SK-N-SH (cell line): Measurements from ENCODE around the gene PCK2. TPM values are rescaled to one million over a fixed set of nuclear protein-coding genes. Genes with fewer than 3 reads are reported as not detected.

Source experiments
- CTCF ChIA-PET: fragments of 300-600, 350-600 bp; formaldehyde crosslinking; extraction: SDS; loops from one replicate; lab custom pipeline; 2021; lab: Yijun Ruan, JAX
- POLR2A ChIA-PET: fragments of 350-600 bp; sonication (Branson Sonifier 250); formaldehyde crosslinking; extraction: SDS; loops from one replicate; lab custom pipeline; 2020; ENCODE audit warnings: antibody characterized with exemption, inconsistent platforms; lab: Yijun Ruan, JAX
- DNase-seq: peaks from one replicate; pipeline ENCODE4 v3.0.0; 2012
- H2AFZ ChIP-seq: fragments of 200-600 bp; sonication (generic); 2 replicates; pipeline ENCODE4 v1.8.1; 2016; ENCODE audit warnings: antibody characterized with exemption, mild to moderate bottlenecking, low read depth
- H3F3A ChIP-seq: fragments of 200-600 bp; sonication (generic); replicated peaks from 2 replicates; pipeline ENCODE3; 2016; ENCODE audit warnings: antibody characterized with exemption, mild to moderate bottlenecking; ENCODE audit not compliant: insufficient read depth
- H3K27ac ChIP-seq, 2 experiments: fragments of 200-500 bp in 1 of 2; fragments of 200-600 bp in 1 of 2; sonication (Bioruptor generic) in 1 of 2; sonication (generic), shearing (Covaris generic) in 1 of 2; 2 replicates each; pipeline versions ENCODE4 v1.5.1 to v1.6.1; 2014 to 2016; ENCODE audit warnings: low read depth in 2 of 2, inconsistent platforms in 1 of 2, low read length in 1 of 2, mild to moderate bottlenecking in 1 of 2, mixed read lengths in 1 of 2
- H3K27me3 ChIP-seq: fragments of 200-600 bp; sonication (generic), shearing (Covaris generic); 2 replicates; pipeline ENCODE4 v1.6.1; 2016; ENCODE audit warnings: mixed run types; ENCODE audit not compliant: insufficient read depth
- H3K36me3 ChIP-seq, 2 experiments: fragments of 200-500 bp in 1 of 2; fragments of 200-600 bp in 1 of 2; sonication (Bioruptor generic) in 1 of 2; sonication (generic) in 1 of 2; replicated peaks in 1 of 2; 2 replicates each; pipeline versions ENCODE3 to v1.5.1; 2014 to 2016; ENCODE audit warnings: low read length in 1 of 2, mild to moderate bottlenecking in 1 of 2; ENCODE audit not compliant: insufficient read depth in 2 of 2, control insufficient read depth in 1 of 2
- H3K4me1 ChIP-seq, 2 experiments: fragments of 200-500 bp in 1 of 2; fragments of 200-600 bp in 1 of 2; sonication (Bioruptor generic) in 1 of 2; sonication (generic), shearing (Covaris generic) in 1 of 2; 2 replicates each; pipeline versions ENCODE4 v1.5.1 to v1.6.1; 2014 to 2016; ENCODE audit warnings: low read depth in 1 of 2, low read length in 1 of 2, mixed run types in 1 of 2; ENCODE audit not compliant: insufficient read depth in 2 of 2, control insufficient read depth in 1 of 2
- H3K4me2 ChIP-seq: fragments of 200-600 bp; sonication (generic), shearing (Covaris generic); 2 replicates; pipeline ENCODE4 v1.6.1; 2017; ENCODE audit warnings: mixed run types
- H3K4me3 ChIP-seq, 2 experiments: fragments of 200-500 bp in 1 of 2; fragments of 200-600 bp in 1 of 2; sonication (Bioruptor generic) in 1 of 2; sonication (generic), shearing (Covaris generic) in 1 of 2; 2 replicates each; pipeline versions ENCODE4 v1.5.1 to v1.8.1; 2014 to 2016; ENCODE audit warnings: low read depth in 2 of 2, inconsistent platforms in 1 of 2, low read length in 1 of 2, mild to moderate bottlenecking in 1 of 2, mixed read lengths in 1 of 2, moderate library complexity in 1 of 2
- H3K79me2 ChIP-seq: fragments of 200-600 bp; sonication (generic); 2 replicates; pipeline ENCODE4 v1.8.1; 2017; ENCODE audit warnings: mild to moderate bottlenecking; ENCODE audit not compliant: insufficient read depth
- H3K9ac ChIP-seq: fragments of 200-600 bp; sonication (generic); 2 replicates; pipeline ENCODE4 v1.6.1; 2017; ENCODE audit warnings: mixed run types
- H3K9me2 ChIP-seq: fragments of 200-600 bp; sonication (generic); 2 replicates; pipeline ENCODE4 v1.6.1; 2017; ENCODE audit warnings: mixed run types
- H3K9me3 ChIP-seq: fragments of 200-600 bp; sonication (generic); 2 replicates; pipeline ENCODE4 v1.6.1; 2017; ENCODE audit warnings: mixed run types, mild to moderate bottlenecking, moderate library complexity
- H4K20me1 ChIP-seq: fragments of 200-600 bp; sonication (generic); 2 replicates; pipeline ENCODE4 v1.6.1; 2017; ENCODE audit warnings: mild to moderate bottlenecking, mixed run types; ENCODE audit not compliant: insufficient read depth
- ELF1 ChIP-seq: IDR thresholded peaks from 2 replicates; pipeline ENCODE4 v1.4.0; 2012
- FOSL2 ChIP-seq: IDR thresholded peaks from 2 replicates; pipeline ENCODE4 v1.4.0; 2012; ENCODE audit warnings: low read depth, mild to moderate bottlenecking, moderate library complexity, borderline replicate concordance
- MXI1 ChIP-seq: IDR thresholded peaks from 2 replicates; pipeline ENCODE4 v1.6.1; 2012; ENCODE audit warnings: mild to moderate bottlenecking, low read depth, low read length, improper control_type of control experiment
- SMC3 ChIP-seq: IDR thresholded peaks from 2 replicates; pipeline ENCODE4 v1.6.1; 2012; ENCODE audit warnings: low read depth, low read length, improper control_type of control experiment
- WGBS: methylation state at CpG from one replicate; pipeline ENCODE4 v1.1.6; 2017; ENCODE audit warnings: low lambda C conversion rate; 5-methylcytosine and 5-hydroxymethylcytosine counted together
- polyA plus RNA-seq, 3 experiments: library from polyadenylated mRNA; depleted of rRNA; stranded (reverse); fragments of >200 nt; gene quantifications; 2 replicates each; pipeline ENCODE4 v1.2.3, GENCODE V29; 2012
- TF ChIP-seq, protein P1 (sequence below): fragments of 200-600 bp; sonication (generic); IDR thresholded peaks from 2 replicates; pipeline ENCODE4 v1.6.1; 2017; ENCODE audit warnings: antibody characterized with exemption, mild to moderate bottlenecking, moderate library complexity
- TF ChIP-seq, protein P2 (sequence below): IDR thresholded peaks from 2 replicates; pipeline ENCODE4 v1.4.0; 2012; ENCODE audit warnings: low read depth, borderline replicate concordance
- TF ChIP-seq, protein P3 (sequence below): IDR thresholded peaks from 2 replicates; pipeline ENCODE4 v1.4.0; 2012; ENCODE audit warnings: low read depth, borderline replicate concordance
- TF ChIP-seq, protein P4 (sequence below): IDR thresholded peaks from 2 replicates; pipeline ENCODE4 v1.6.1; 2012; ENCODE audit warnings: mild to moderate bottlenecking, low read depth, low read length, moderate library complexity

PCK2 gene
- polyA plus RNA-seq, 1 of the 3 experiments (the other 2 are of a cell fraction): 16.6 TPM

DNA sequence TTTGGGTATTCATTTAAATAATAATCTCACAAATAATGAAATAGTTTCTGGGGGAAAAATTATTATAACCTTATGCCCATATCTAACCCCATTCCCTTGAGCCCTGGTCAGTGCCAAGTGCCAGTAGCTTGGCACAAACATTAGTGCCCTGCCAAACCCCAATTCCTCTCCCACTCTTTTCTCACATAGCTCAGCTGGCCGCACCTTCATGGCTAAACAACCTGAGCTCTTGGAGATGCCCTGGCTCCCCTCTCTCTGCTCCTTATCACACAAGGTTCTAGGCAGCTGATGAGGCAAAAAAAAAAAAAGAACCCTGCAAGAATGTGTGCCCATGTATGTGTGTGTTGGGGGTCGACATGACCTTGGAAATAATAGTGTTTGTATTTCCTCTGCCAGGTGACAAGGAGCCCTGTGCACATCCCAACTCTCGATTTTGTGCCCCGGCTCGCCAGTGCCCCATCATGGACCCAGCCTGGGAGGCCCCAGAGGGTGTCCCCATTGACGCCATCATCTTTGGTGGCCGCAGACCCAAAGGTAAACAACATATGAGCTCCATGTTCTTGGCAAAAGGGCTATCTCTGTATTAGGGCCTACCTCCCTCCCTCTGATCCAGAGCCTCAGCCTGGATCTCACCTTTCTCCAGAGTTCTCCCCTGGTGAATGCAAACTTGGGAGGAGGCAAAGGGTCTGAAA is 8.4 kb downstream of the PCK2 start:
- TF ChIP-seq FOSL2: no peak
- TF ChIP-seq, protein P1, sequence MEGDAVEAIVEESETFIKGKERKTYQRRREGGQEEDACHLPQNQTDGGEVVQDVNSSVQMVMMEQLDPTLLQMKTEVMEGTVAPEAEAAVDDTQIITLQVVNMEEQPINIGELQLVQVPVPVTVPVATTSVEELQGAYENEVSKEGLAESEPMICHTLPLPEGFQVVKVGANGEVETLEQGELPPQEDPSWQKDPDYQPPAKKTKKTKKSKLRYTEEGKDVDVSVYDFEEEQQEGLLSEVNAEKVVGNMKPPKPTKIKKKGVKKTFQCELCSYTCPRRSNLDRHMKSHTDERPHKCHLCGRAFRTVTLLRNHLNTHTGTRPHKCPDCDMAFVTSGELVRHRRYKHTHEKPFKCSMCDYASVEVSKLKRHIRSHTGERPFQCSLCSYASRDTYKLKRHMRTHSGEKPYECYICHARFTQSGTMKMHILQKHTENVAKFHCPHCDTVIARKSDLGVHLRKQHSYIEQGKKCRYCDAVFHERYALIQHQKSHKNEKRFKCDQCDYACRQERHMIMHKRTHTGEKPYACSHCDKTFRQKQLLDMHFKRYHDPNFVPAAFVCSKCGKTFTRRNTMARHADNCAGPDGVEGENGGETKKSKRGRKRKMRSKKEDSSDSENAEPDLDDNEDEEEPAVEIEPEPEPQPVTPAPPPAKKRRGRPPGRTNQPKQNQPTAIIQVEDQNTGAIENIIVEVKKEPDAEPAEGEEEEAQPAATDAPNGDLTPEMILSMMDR: no peak
- no peak for TF ChIP-seq SMC3
- no peak for TF ChIP-seq MXI1
- no peak for TF ChIP-seq ELF1
- TF ChIP-seq, protein P2, sequence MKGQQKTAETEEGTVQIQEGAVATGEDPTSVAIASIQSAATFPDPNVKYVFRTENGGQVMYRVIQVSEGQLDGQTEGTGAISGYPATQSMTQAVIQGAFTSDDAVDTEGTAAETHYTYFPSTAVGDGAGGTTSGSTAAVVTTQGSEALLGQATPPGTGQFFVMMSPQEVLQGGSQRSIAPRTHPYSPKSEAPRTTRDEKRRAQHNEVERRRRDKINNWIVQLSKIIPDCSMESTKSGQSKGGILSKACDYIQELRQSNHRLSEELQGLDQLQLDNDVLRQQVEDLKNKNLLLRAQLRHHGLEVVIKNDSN: no peak
- TF ChIP-seq, protein P3, sequence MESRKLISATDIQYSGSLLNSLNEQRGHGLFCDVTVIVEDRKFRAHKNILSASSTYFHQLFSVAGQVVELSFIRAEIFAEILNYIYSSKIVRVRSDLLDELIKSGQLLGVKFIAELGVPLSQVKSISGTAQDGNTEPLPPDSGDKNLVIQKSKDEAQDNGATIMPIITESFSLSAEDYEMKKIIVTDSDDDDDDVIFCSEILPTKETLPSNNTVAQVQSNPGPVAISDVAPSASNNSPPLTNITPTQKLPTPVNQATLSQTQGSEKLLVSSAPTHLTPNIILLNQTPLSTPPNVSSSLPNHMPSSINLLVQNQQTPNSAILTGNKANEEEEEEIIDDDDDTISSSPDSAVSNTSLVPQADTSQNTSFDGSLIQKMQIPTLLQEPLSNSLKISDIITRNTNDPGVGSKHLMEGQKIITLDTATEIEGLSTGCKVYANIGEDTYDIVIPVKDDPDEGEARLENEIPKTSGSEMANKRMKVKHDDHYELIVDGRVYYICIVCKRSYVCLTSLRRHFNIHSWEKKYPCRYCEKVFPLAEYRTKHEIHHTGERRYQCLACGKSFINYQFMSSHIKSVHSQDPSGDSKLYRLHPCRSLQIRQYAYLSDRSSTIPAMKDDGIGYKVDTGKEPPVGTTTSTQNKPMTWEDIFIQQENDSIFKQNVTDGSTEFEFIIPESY: no peak
- TF ChIP-seq, protein P4, sequence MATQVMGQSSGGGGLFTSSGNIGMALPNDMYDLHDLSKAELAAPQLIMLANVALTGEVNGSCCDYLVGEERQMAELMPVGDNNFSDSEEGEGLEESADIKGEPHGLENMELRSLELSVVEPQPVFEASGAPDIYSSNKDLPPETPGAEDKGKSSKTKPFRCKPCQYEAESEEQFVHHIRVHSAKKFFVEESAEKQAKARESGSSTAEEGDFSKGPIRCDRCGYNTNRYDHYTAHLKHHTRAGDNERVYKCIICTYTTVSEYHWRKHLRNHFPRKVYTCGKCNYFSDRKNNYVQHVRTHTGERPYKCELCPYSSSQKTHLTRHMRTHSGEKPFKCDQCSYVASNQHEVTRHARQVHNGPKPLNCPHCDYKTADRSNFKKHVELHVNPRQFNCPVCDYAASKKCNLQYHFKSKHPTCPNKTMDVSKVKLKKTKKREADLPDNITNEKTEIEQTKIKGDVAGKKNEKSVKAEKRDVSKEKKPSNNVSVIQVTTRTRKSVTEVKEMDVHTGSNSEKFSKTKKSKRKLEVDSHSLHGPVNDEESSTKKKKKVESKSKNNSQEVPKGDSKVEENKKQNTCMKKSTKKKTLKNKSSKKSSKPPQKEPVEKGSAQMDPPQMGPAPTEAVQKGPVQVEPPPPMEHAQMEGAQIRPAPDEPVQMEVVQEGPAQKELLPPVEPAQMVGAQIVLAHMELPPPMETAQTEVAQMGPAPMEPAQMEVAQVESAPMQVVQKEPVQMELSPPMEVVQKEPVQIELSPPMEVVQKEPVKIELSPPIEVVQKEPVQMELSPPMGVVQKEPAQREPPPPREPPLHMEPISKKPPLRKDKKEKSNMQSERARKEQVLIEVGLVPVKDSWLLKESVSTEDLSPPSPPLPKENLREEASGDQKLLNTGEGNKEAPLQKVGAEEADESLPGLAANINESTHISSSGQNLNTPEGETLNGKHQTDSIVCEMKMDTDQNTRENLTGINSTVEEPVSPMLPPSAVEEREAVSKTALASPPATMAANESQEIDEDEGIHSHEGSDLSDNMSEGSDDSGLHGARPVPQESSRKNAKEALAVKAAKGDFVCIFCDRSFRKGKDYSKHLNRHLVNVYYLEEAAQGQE: no peak
- no peaks in the 10 kb centered on the region; a peak in 1 of 4 replicates for H3K4me1 ChIP-seq
- H3K9me3 ChIP-seq: no peaks in the 10 kb centered on the region
- no peaks in the 10 kb centered on the region for H4K20me1 ChIP-seq
- no peak overlapping the region for H3K4me2 ChIP-seq
- peaks cover 3 to 23% of the 10 kb centered on the region in 2 experiments for H3K36me3 ChIP-seq
- CTCF ChIA-PET: interaction anchor here (9.9 to 25.4 kb wide), 2 partner anchors 8 to 37 kb away, joined by 219 to 1159 read pairs; partner anchors contain the start of genes CARMIL3, CPNE6 and PCK2
- H2AFZ ChIP-seq: no peak overlapping the region
- H3K9ac ChIP-seq: no peak overlapping the region
- DNase-seq: no peak
- no peaks in the 10 kb centered on the region for H3F3A ChIP-seq
- H3K79me2 ChIP-seq: no peaks in the 10 kb centered on the region
- no peak overlapping the region for H3K4me3 ChIP-seq
- POLR2A ChIA-PET: interaction anchor here (0.6 to 1.6 kb wide), 4 partner anchors 12 to 58 kb away, joined by 3 to 5 read pairs (median 4); partner anchors contain the start of genes CARMIL3, DCAF11, IRF9 and NRL
- 91% methylated on average over 5 of the region's 7 CpGs for WGBS
- H3K27ac ChIP-seq: no peak overlapping the region
- no peaks in the 10 kb centered on the region for H3K9me2 ChIP-seq
- H3K27me3 ChIP-seq: no peaks in the 10 kb centered on the region
